ENCODE measurements around the gene PKIB.

DNA sequence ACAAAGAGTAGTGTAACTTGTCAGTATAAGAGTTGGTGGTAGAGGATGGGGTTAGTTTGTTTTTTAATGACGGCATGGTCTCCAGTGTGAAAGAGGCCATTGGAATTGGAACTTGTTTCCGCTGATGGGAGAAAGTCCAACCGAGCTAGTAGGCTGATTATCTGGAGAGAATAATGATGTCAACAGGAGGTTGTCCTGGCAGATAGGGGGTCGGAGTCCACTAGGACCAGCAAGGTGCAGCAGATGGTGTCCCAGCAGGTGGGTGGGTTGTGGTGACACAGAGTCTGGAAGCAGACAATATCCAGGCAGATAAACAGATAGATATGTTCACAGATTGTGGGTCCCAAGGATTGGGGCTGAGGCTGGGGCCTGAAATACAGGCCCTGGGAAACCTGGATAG, 35.1 kb downstream of the PKIB start:
- TF ChIP-seq, protein P1, sequence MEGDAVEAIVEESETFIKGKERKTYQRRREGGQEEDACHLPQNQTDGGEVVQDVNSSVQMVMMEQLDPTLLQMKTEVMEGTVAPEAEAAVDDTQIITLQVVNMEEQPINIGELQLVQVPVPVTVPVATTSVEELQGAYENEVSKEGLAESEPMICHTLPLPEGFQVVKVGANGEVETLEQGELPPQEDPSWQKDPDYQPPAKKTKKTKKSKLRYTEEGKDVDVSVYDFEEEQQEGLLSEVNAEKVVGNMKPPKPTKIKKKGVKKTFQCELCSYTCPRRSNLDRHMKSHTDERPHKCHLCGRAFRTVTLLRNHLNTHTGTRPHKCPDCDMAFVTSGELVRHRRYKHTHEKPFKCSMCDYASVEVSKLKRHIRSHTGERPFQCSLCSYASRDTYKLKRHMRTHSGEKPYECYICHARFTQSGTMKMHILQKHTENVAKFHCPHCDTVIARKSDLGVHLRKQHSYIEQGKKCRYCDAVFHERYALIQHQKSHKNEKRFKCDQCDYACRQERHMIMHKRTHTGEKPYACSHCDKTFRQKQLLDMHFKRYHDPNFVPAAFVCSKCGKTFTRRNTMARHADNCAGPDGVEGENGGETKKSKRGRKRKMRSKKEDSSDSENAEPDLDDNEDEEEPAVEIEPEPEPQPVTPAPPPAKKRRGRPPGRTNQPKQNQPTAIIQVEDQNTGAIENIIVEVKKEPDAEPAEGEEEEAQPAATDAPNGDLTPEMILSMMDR (IDR thresholded peaks at IDR 0.05): no peak
- no peak for TF ChIP-seq POLR2A (IDR thresholded peaks at IDR 0.05)
